Sigmoid colon (tissue), 4 donors: ENCODE measurements around the gene OOSP3.

Source experiments
- EP300 ChIP-seq, 4 donors: sonication (generic); formaldehyde crosslinking; IDR thresholded peaks; one replicate each; pipeline ENCODE4 v1.6.1; 2017; ENCODE audit warnings: antibody characterized with exemption in 4 of 4
- POLR2A ChIP-seq, 2 donors: fragments of 450-650 bp; IDR thresholded peaks; one replicate each; pipeline ENCODE4 v1.6.1; 2016; ENCODE audit warnings: antibody characterized with exemption in 2 of 2, mild to moderate bottlenecking in 2 of 2, moderate library complexity in 2 of 2

DNA sequence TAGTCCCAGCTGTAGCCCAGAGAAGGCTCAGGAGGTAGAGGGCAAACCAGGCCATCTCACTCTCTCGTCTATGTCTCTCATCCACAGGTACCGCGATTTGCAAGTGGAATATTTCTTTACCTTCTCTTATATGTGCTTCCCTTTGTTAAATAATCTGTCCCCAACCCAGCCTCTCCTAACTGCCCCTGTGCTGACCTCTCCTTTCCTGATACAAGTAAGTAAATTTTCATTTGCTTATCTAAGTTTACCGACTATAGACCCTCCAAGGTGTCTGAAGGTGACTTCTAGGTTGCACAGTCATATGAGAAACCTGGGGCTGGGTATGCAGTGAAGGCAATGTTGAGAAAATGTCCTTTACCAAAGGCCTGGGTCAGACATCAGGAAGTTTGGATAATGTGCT lies 33.2 kb upstream of the OOSP3 start, which contains the start of gene CBLIF:
- TF ChIP-seq EP300 (IDR thresholded peaks at IDR 0.05) (no peak), POLR2A (IDR thresholded peaks at IDR 0.05) (no peak)
